Epithelial cell of proximal tubule (primary cell): Measurements from ENCODE around the gene SEC23B. TPM values are rescaled to one million over a fixed set of nuclear protein-coding genes. Genes with fewer than 3 reads are reported as not detected.

Experiments used
- DNase-seq: peaks from one replicate; pipeline ENCODE4 v3.0.0-alpha.2; 2011; ENCODE audit warnings: low read depth
- H3K4me3 ChIP-seq: 2 replicates; pipeline ENCODE4 v1.5.1; 2011; ENCODE audit warnings: low read depth, mild to moderate bottlenecking, low read length
- total RNA-seq: library from RNA; depleted of rRNA; stranded (reverse); fragments of >200 nt; gene quantifications from 2 replicates; pipeline ENCODE4 v1.2.3, GENCODE V29; 2015
- TF ChIP-seq, protein P1 (sequence below): conservative IDR thresholded peaks from 2 replicates; pipeline ENCODE4 v1.5.1; 2012; ENCODE audit warnings: low read depth, mild to moderate bottlenecking, low read length

Gene SEC23B
- total RNA-seq, 1 donor from 2014 or later = 50.8 TPM

DNA sequence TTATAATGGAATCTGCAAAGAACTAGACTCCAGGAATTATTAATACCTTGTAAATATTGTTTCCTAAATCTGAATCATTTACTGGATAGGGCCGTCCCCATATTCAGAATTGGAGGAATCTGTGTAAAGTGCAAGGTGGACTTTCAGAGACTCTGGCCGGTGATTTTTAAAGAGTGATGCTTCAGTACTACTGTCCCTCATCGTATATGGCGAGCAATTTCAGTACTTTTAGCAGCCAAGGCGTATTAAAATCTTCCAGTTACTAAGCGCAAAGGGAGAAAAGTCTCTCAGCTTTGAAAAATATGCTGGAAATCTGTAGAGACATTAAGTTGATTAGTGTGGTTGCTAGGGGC lies 60.0 kb downstream of the SEC23B start:
- H3K4me3 ChIP-seq = peak overlapping the region; percentile 86
- TF ChIP-seq, protein P1, sequence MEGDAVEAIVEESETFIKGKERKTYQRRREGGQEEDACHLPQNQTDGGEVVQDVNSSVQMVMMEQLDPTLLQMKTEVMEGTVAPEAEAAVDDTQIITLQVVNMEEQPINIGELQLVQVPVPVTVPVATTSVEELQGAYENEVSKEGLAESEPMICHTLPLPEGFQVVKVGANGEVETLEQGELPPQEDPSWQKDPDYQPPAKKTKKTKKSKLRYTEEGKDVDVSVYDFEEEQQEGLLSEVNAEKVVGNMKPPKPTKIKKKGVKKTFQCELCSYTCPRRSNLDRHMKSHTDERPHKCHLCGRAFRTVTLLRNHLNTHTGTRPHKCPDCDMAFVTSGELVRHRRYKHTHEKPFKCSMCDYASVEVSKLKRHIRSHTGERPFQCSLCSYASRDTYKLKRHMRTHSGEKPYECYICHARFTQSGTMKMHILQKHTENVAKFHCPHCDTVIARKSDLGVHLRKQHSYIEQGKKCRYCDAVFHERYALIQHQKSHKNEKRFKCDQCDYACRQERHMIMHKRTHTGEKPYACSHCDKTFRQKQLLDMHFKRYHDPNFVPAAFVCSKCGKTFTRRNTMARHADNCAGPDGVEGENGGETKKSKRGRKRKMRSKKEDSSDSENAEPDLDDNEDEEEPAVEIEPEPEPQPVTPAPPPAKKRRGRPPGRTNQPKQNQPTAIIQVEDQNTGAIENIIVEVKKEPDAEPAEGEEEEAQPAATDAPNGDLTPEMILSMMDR = no peak
- DNase-seq = no peak

DNA sequence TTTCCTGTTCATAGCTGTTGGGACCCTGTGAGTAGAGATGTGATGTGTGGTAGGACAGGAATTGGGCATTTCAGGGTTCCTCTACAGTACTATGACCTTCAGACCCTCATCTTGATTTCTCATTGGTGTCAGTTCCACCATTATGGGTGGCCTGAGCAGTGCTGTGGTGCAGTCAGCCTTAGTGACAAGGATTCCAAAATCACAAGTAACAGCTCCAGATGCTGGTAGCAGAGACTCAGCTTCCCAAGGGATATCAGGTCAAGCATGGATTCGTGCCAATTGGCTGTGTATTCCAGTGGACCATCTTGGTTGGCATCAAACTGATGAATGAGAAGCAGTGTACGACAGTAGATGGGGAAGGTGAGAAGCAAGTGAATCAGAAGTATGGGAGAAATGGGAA lies 63.3 kb downstream of the SEC23B start:
- DNase-seq = no peak
- TF ChIP-seq, protein P1 = no peak
- no peak overlapping the region for H3K4me3 ChIP-seq

DNA sequence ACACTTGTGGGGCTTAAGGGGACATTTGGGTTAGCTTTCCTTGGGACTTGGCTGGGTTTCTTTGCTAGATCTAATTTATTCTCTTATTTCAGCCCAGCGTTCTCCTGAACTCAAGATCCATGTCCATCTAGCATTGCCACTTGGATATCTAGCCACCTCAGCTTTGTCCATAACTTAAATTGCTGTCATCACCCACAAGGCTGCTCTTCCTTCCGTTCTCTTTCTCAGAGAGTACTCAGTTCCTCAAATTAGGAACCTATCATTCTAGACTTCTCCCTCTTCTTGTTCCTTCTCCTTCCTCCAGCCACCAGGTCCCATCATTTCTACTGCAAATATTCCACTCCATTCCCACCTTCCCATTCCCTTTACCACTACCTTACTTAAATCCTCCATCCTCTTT lies 63.8 kb downstream of the SEC23B start:
- TF ChIP-seq, protein P1 = no peak
- DNase-seq = no peak
- no peak overlapping the region for H3K4me3 ChIP-seq

DNA sequence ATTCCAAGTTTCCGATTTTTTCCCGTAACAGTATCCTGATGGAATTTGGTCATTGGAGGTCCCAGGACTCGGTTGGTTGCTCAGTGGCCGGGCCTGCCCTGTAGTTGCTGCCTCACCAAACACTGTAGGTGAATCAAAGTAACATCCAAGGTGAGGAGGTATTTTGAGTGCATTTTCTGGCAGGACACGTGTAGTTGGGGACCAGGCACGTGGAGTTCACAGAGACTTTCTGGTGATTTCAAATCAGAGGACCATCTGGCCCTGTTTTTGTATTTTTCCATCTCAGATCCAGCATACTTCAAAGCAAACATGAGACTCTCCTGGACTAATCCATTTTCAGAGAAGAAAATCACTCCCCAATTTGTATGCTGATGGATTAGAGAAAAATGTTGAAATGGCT lies 70.2 kb downstream of the SEC23B start:
- DNase-seq = no peak
- TF ChIP-seq, protein P1 = no peak
- no peak overlapping the region for H3K4me3 ChIP-seq

DNA sequence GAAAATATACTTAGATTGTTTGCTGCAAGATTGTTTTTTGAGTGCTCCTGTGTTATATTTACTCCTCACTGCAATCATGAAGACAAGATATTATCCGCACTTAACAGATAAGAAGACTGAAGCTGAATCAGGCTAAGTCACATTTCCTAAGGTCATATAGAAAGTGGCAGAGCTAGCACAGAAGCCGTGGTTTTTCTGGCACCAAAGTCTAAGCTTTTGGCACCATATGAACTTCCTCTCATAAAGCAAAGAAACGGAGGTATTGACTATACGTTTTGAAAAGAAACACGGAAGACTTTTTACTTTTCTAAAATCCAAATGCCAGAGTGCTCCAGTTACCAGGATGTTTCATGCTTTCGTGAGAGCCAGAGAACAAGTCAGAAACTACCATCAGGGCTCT lies 70.8 kb downstream of the SEC23B start:
- no peak for DNase-seq
- no peak overlapping the region for H3K4me3 ChIP-seq
- TF ChIP-seq, protein P1 = no peak

DNA sequence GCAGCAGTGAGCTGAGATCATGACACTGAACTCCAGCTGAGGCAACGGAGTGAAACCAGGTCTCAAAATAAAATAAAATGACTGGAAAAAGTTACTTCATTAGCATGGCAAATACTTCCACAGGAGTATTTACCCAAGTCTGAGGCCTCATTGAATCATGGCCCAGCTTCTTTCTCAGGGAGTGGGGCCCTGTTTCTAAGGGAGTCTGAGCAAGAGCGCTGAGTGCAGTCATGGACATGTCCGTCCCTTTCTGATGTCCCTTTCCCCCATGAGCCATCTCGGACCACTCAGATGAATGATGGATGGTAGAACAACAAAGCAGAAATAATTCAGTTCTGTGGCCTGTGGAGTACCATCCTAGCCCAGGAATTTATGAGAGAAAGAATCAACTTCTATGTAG lies 72.3 kb downstream of the SEC23B start:
- DNase-seq = no peak
- TF ChIP-seq, protein P1 = no peak
- no peak overlapping the region for H3K4me3 ChIP-seq

DNA sequence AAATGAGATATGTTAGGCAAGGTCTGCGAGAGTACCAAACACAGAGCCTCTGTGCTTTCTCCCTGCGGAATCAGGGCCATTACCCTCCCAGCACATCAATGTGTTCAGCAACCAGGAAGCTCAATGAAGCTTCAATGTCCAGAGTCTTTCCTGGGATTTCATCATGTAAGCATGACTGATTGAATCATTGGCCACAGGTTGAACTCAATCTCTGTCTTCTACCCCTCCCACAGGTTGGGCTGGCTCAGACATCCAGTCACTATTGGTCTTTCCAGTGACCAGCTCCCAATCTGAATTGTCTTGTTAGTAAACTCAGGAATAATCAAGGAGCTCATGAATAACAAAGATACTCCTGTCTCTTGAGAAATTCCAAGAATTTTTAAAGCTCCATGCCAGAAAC lies 77.4 kb downstream of the SEC23B start:
- DNase-seq = peak; percentile 96
- TF ChIP-seq, protein P1 = no peak
- peak overlapping the region; percentile 17 for H3K4me3 ChIP-seq
